CD14-positive monocyte (primary cell): ENCODE measurements around the gene DSCAML1. TPM values are rescaled to one million over a fixed set of nuclear protein-coding genes. Genes with fewer than 3 reads are reported as not detected.

ENCODE experiments used
- DNase-seq, 3 donors: peaks; one replicate each; pipeline ENCODE4 v3.0.0-alpha.2; 2011 to 2022
- H2AFZ ChIP-seq: 2 replicates; pipeline ENCODE4 v1.6.0; 2012; ENCODE audit warnings: mild to moderate bottlenecking, low read depth, low read length, inconsistent platforms; ENCODE audit not compliant: insufficient read depth, poor library complexity, severe bottlenecking
- H3K27ac ChIP-seq, 2 donors: 1 replicate in 1 of 2; 2 replicates in 1 of 2; pipeline ENCODE4 v1.5.1; 2012 to 2013; ENCODE audit warnings: low read length in 2 of 2, control low read depth in 1 of 2, inconsistent platforms in 1 of 2, low read depth in 1 of 2, mild to moderate bottlenecking in 1 of 2
- H3K27me3 ChIP-seq, 2 donors: one replicate each; pipeline versions ENCODE4 v1.6.0 to v1.6.1; 2011 to 2013; ENCODE audit warnings: low read length in 2 of 2; ENCODE audit not compliant: control insufficient read depth in 2 of 2, insufficient read depth in 2 of 2
- H3K36me3 ChIP-seq, 2 donors: replicated peaks in 1 of 2; 1 replicate in 1 of 2; 2 replicates in 1 of 2; pipeline versions ENCODE4 v1.5.1 to v1.6.1; 2012 to 2013; ENCODE audit warnings: low read length in 2 of 2, control low read depth in 1 of 2, inconsistent platforms in 1 of 2, mild to moderate bottlenecking in 1 of 2; ENCODE audit not compliant: insufficient read depth in 2 of 2, control insufficient read depth in 1 of 2
- H3K4me1 ChIP-seq, 2 donors: 1 replicate in 1 of 2; 2 replicates in 1 of 2; pipeline versions ENCODE4 v1.5.1 to v1.6.1; 2012 to 2013; ENCODE audit warnings: low read length in 2 of 2, control low read depth in 1 of 2, inconsistent platforms in 1 of 2, mild to moderate bottlenecking in 1 of 2, moderate library complexity in 1 of 2; ENCODE audit not compliant: insufficient read depth in 2 of 2, control insufficient read depth in 1 of 2
- H3K4me2 ChIP-seq: replicated peaks from 2 replicates; pipeline ENCODE3; 2012; ENCODE audit warnings: low read length, moderate library complexity, mild to moderate bottlenecking; ENCODE audit not compliant: poor library complexity, severe bottlenecking; ENCODE audit errors: extremely low read depth
- H3K4me3 ChIP-seq, 3 experiments: fragments of 200-600 bp in 1 of 3; sonication (generic) in 1 of 3; replicated peaks in 1 of 3; 1 replicate in 2 of 3; 2 replicates in 1 of 3; pipeline ENCODE4 v1.5.1; 2011 to 2013; ENCODE audit warnings: low read length in 3 of 3, mild to moderate bottlenecking in 3 of 3, control low read depth in 2 of 3, low read depth in 2 of 3, inconsistent platforms in 1 of 3, moderate library complexity in 1 of 3
- H3K79me2 ChIP-seq: 2 replicates; pipeline ENCODE4 v1.6.0; 2012; ENCODE audit warnings: mild to moderate bottlenecking, control low read depth, inconsistent platforms, low read length, moderate library complexity; ENCODE audit not compliant: insufficient read depth
- H3K9ac ChIP-seq: 2 replicates; pipeline ENCODE4 v1.6.0; 2017; ENCODE audit warnings: low read length, mild to moderate bottlenecking; ENCODE audit not compliant: insufficient read depth, poor library complexity, severe bottlenecking
- H3K9me3 ChIP-seq, 2 donors: replicated peaks in 1 of 2; 1 replicate in 1 of 2; 2 replicates in 1 of 2; pipeline versions ENCODE4 v1.5.1 to v1.6.1; 2012 to 2013; ENCODE audit warnings: low read length in 2 of 2, control low read depth in 1 of 2; ENCODE audit not compliant: control insufficient read depth in 1 of 2, insufficient read depth in 1 of 2
- H4K20me1 ChIP-seq: 2 replicates; pipeline ENCODE4 v1.6.0; 2012; ENCODE audit warnings: mild to moderate bottlenecking, low read length, control low read depth, moderate library complexity; ENCODE audit not compliant: insufficient read depth
- H3K27ac Mint-ChIP-seq, 7 donors: one replicate each; pipeline ENCODE4 v1.8.0; 2020; ENCODE audit warnings: mild to moderate bottlenecking in 7 of 7, mixed read lengths in 7 of 7, moderate library complexity in 6 of 7, inconsistent platforms in 2 of 7
- H3K27me3 Mint-ChIP-seq, 3 donors: one replicate each; pipeline ENCODE4 v1.8.0; 2021 to 2022; ENCODE audit warnings: low read depth in 3 of 3, mild to moderate bottlenecking in 3 of 3, mixed read lengths in 3 of 3, moderate library complexity in 3 of 3, inconsistent platforms in 1 of 3
- H3K36me3 Mint-ChIP-seq, 2 donors: one replicate each; pipeline ENCODE4 v1.8.0; 2020; ENCODE audit warnings: mixed read lengths in 2 of 2, inconsistent platforms in 1 of 2, mild to moderate bottlenecking in 1 of 2
- H3K4me1 Mint-ChIP-seq: one replicate; pipeline ENCODE4 v1.8.0; 2020; ENCODE audit warnings: mild to moderate bottlenecking, mixed read lengths
- H3K4me3 Mint-ChIP-seq, 2 donors: one replicate each; pipeline ENCODE4 v1.8.0; 2020; ENCODE audit warnings: mild to moderate bottlenecking in 2 of 2, mixed read lengths in 2 of 2, moderate library complexity in 1 of 2
- H3K9me3 Mint-ChIP-seq, 7 donors: one replicate each; pipeline ENCODE4 v1.8.0; 2020 to 2022; ENCODE audit warnings: mixed read lengths in 7 of 7, mild to moderate bottlenecking in 6 of 7, moderate library complexity in 6 of 7, inconsistent platforms in 2 of 7
- CTCF ChIP-seq: fragments of 200-600 bp; IDR thresholded peaks from one replicate; pipeline ENCODE4 v1.8.0; 2022; ENCODE audit warnings: antibody characterized with exemption, mild to moderate bottlenecking
- WGBS: methylation state at CpG from one replicate; pipeline ENCODE4 v1.1.5; 2013; ENCODE audit warnings: missing lambda C conversion rate; ENCODE audit not compliant: insufficient coverage; 5-methylcytosine and 5-hydroxymethylcytosine counted together
- intact Hi-C, 2 donors: fragments of 100-400 bp; cut with micrococcal nuclease; formaldehyde crosslinking; loops; one replicate each; pipeline versions ENCODE4 v1.15.0 to v1.15.1; 2023
- polyA plus RNA-seq, 3 donors: library from polyadenylated mRNA; depleted of rRNA in 1 of 3; unstranded in 2 of 3; stranded (reverse) in 1 of 3; fragments of 300-500 nt in 2 of 3; fragments of >200 nt in 1 of 3; fragmentation: Illumina TruSeq in 2 of 3; gene quantifications; 1 replicate in 2 of 3; 2 replicates in 1 of 3; pipeline ENCODE4 v1.2.3, GENCODE V29; 2012 to 2021

Gene DSCAML1
- polyA plus RNA-seq, 3 donors = not detected

GRCh38 chr11:117506971-117507370 lies 290.0 kb downstream of the DSCAML1 start:
- no peaks in the 10 kb centered on the region for H3K36me3 Mint-ChIP-seq
- H3K27me3 Mint-ChIP-seq = peaks cover 0 to 8% (median 1%) of the 10 kb centered on the region in 3 donors
- Histone ChIP-seq H3K27me3 (no peaks in the 10 kb centered on the region), H3K27ac (no peak overlapping the region), H3K79me2 (no peaks in the 10 kb centered on the region), H2AFZ (no peak overlapping the region), H3K4me2 (no peak overlapping the region), H4K20me1 (no peaks in the 10 kb centered on the region), H3K9ac (no peak overlapping the region), H3K9me3 (no peaks in the 10 kb centered on the region), H3K4me1 (no peaks in the 10 kb centered on the region), H3K4me3 (no peak overlapping the region), H3K36me3 (no peaks in the 10 kb centered on the region)
- H3K9me3 Mint-ChIP-seq = peaks cover 0 to 3% (median 0%) of the 10 kb centered on the region in 7 donors
- 90% methylated on average over 2 of the region's 6 CpGs for WGBS
- DNase-seq = no peak
- TF ChIP-seq CTCF = no peak
- no peak overlapping the region for H3K27ac Mint-ChIP-seq
- intact Hi-C loops = no loop called here
- H3K4me1 Mint-ChIP-seq = no peaks in the 10 kb centered on the region
- no peak overlapping the region for H3K4me3 Mint-ChIP-seq

GRCh38 chr11:117505285-117505970 lies 291.6 kb downstream of the DSCAML1 start:
- WGBS = 96% methylated on average over 25 of the region's 27 CpGs
- Histone ChIP-seq H4K20me1 (no peaks in the 10 kb centered on the region), H3K79me2 (no peaks in the 10 kb centered on the region), H3K4me2 (no peak overlapping the region), H3K4me1 (no peaks in the 10 kb centered on the region), H2AFZ (no peak overlapping the region), H3K36me3 (no peaks in the 10 kb centered on the region), H3K27me3 (no peaks in the 10 kb centered on the region), H3K9me3 (no peaks in the 10 kb centered on the region), H3K9ac (no peak overlapping the region), H3K27ac (no peak overlapping the region), H3K4me3 (no peak overlapping the region)
- TF ChIP-seq CTCF = no peak
- H3K36me3 Mint-ChIP-seq = no peaks in the 10 kb centered on the region
- H3K27me3 Mint-ChIP-seq = peaks cover 0 to 7% (median 1%) of the 10 kb centered on the region in 3 donors
- DNase-seq = no peak
- no peaks in the 10 kb centered on the region for H3K4me1 Mint-ChIP-seq
- H3K27ac Mint-ChIP-seq = no peak overlapping the region
- H3K9me3 Mint-ChIP-seq = no peaks in the 10 kb centered on the region
- H3K4me3 Mint-ChIP-seq = no peak overlapping the region
- intact Hi-C loops = no loop called here
